ENCODE measurements around the gene ZGPAT.

The ZGPAT gene

DNA sequence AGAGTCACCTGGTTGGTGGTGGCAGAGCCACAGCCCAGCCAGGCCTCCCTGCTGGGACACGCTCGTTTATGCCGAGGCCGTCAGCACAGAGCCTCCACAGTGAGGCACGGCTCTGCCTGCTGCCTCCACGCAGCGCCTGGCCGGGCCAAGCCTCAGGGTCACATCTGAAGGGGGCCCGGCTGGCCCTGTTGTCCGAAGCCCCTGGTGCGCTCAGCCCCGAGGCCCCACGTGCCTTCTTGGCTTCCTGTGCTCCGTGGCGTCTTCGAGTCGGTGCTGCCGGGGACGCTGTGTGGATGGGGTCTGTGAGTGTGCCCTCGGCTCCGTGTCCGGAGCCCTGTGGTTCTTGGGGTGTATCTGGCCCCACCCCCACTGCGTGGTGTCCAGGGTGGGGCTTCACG lies 21.7 kb upstream of the ZGPAT start:
- no peak for DNase-seq (ENCODE audit: low read depth)
- TF ChIP-seq, protein P1, sequence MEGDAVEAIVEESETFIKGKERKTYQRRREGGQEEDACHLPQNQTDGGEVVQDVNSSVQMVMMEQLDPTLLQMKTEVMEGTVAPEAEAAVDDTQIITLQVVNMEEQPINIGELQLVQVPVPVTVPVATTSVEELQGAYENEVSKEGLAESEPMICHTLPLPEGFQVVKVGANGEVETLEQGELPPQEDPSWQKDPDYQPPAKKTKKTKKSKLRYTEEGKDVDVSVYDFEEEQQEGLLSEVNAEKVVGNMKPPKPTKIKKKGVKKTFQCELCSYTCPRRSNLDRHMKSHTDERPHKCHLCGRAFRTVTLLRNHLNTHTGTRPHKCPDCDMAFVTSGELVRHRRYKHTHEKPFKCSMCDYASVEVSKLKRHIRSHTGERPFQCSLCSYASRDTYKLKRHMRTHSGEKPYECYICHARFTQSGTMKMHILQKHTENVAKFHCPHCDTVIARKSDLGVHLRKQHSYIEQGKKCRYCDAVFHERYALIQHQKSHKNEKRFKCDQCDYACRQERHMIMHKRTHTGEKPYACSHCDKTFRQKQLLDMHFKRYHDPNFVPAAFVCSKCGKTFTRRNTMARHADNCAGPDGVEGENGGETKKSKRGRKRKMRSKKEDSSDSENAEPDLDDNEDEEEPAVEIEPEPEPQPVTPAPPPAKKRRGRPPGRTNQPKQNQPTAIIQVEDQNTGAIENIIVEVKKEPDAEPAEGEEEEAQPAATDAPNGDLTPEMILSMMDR (conservative IDR thresholded peaks at IDR 0.05; ENCODE audit: low read depth, low read length) = no peak
- H3K4me3 ChIP-seq (ENCODE audit: low read length) = no peak overlapping the region

DNA sequence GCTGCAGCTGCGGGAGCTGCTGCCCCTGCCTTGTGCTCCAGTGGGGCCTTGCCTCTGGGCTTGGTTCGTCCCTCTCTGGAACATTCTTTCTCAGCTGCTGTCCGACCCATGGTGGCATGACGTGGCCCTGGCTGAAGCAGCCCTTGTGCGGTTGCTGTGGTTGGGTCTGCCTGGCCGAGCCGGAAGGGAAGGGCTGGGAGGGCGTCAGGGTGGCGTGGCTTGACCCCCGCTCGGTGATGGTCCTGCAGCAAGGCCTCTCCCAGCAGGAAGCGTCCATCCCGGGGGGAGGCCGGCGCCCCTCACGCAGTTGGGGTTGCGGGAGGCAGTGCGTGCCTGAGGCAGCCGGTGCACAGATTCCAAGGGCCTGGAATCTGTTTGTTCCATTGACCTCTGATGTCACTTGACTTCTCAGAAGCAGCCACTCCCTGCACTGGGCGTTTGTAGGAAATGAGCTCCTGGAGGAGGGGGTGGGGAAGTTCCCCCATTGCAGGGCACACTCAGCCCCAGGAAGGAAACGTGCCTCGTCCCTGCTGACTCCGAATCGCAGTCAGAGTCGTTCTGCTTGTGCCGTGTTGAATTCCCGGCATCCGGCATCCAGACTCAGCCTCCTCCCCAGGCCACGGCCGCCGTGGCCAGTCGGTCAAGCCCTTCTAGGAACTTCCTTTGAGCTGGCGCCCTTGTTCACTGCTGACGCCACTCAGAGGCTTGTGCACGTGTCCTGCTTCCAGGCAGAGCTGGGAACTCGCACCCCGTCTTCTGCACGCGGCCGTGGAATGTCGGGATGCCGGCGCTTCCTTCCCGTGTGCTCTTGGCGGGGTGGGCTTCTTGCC lies 21.1 kb upstream of the ZGPAT start:
- no peak overlapping the region for H3K4me3 ChIP-seq (ENCODE audit: low read length)
- TF ChIP-seq, protein P1 (conservative IDR thresholded peaks at IDR 0.05; ENCODE audit: low read depth, low read length) = no peak
- DNase-seq (ENCODE audit: low read depth) = peak; percentile 54

DNA sequence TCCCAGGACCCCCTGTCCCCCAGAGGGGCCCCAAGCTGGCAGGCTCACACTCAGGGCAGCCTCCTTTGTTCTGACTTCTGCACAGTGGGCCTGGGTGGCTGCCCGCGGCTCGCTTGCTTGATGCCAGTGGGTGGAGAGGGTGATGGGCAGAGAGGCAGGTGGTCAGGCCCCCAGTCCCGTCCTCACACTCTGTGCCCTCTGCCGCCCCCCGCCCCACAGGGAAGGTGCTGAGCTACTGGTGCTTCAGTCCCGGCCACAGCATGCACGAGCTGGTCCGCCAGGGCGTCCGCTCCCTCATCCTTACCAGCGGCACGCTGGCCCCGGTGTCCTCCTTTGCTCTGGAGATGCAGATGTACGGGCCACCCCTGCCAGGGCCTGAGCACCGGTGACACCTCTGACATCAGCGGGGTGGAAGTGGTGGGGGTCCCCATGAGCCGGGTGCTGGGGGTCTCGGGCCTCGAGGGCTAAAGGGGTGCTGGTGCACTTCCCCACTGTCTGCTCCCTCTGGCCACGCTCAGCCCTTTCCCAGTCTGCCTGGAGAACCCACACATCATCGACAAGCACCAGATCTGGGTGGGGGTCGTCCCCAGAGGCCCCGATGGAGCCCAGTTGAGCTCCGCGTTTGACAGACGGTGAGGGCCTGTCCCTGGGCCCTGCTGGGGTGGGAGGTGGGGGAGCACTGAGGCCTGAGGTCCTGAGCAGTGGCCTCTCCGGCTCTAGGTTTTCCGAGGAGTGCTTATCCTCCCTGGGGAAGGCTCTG lies 20.2 kb upstream of the ZGPAT start:
- DNase-seq (ENCODE audit: low read depth) = no peak
- H3K4me3 ChIP-seq (ENCODE audit: low read length) = no peak overlapping the region
- TF ChIP-seq, protein P1 (conservative IDR thresholded peaks at IDR 0.05; ENCODE audit: low read depth, low read length) = no peak

DNA sequence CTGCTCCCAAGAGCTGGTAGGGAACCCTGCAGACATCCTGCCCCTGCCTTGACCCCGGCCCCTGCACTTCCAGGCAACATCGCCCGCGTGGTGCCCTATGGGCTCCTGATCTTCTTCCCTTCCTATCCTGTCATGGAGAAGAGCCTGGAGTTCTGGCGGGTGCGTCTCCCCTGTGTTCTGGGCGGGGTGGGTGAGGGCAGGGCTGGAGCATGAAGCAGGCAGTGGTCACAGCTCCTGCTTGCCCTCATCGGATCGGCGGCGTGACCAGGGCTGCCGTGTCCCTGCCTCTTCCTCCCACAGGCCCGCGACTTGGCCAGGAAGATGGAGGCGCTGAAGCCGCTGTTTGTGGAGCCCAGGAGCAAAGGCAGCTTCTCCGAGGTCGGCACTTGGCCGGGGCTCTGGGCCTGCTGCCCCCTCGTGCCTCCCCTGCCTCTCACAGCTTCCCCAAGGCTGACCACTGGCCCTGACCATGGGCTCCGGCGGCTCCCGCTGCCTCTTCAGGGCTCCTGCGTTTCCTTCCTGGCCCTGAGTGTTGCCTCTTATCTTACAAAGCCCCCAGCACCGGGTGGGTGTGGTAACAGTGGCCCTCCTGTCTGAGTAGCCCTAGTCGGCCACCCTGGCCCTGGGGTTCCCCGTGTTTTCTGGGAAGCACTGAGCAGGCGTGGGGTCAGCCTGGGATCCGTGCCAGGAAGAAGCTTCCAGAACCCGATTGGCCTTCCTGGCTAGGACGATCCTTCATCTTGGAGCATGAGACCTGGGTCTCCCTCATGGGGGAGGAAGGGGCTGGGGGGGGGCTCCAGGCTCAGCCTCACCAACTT lies 19.4 kb upstream of the ZGPAT start:
- TF ChIP-seq, protein P1 (conservative IDR thresholded peaks at IDR 0.05; ENCODE audit: low read depth, low read length) = no peak
- DNase-seq (ENCODE audit: low read depth) = no peak
- no peak overlapping the region for H3K4me3 ChIP-seq (ENCODE audit: low read length)

DNA sequence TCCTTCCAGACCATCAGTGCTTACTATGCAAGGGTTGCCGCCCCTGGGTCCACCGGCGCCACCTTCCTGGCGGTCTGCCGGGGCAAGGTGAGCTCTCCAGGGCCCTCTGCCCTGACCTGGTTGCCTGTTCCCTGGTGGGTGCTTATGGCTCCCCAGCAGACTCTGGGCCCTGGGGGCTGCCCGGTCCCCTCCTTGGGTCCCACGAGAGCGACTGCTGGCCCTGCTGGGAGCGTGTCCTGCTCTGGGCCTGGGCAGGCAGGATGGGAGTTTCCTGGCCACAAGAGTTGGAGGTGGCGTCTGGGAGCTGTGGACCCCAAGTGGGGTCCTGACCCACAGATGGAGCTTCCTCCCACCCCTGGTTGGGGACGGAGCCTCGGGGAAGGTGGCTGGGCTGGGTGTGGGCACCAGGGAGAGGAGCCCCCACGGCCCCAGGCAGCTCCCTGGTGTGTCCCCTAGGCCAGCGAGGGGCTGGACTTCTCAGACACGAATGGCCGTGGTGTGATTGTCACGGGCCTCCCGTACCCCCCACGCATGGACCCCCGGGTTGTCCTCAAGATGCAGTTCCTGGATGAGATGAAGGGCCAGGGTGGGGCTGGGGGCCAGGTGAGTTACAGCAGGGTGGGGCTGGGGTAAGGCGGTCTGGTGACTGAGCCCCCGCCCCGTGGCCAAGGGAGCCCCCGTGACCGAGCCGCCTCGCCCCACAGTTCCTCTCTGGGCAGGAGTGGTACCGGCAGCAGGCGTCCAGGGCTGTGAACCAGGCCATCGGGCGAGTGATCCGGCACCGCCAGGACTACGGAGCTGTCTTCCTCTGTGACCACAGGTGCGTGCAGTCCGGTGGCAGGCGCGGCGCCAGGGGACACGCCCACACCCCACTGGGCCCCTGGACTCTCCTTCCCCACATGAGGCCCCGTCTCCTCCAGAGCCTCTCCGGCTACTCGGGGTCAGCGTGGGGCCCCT lies 18.5 kb upstream of the ZGPAT start:
- no peak overlapping the region for H3K4me3 ChIP-seq (ENCODE audit: low read length)
- DNase-seq (ENCODE audit: low read depth) = no peak
- TF ChIP-seq, protein P1 (conservative IDR thresholded peaks at IDR 0.05; ENCODE audit: low read depth, low read length) = no peak
